GM19463 (cell line): ENCODE measurements around the gene MOGAT3.
A peak's percentile ranks its signal among the peaks of the same experiment; 100 is the strongest.

Experiments used
- ATAC-seq: cut with Tn5 transposase; IDR thresholded peaks from one replicate; pipeline ENCODE4 v1.9.1; 2021; ENCODE audit warnings: mild to moderate bottlenecking, moderate library complexity; ENCODE audit not compliant: unreplicated experiment

Gene MOGAT3

GRCh38 chr7:101234636-101235035, 33.8 kb upstream of the MOGAT3 start:
- ATAC-seq = no peak

- no peak for ATAC-seq
These were observed 33.2 kb upstream of the MOGAT3 start for GRCh38 chr7:101233907-101234547.

- ATAC-seq = no peak
These were observed 31.5 kb upstream of the MOGAT3 start for GRCh38 chr7:101232141-101232850.

GRCh38 chr7:101231644-101232043, 30.8 kb upstream of the MOGAT3 start:
- no peak for ATAC-seq

- no peak for ATAC-seq
These were observed 25.9 kb upstream of the MOGAT3 start for GRCh38 chr7:101226721-101227120.

GRCh38 chr7:101225650-101226049, 24.8 kb upstream of the MOGAT3 start:
- ATAC-seq = no peak

GRCh38 chr7:101223528-101223927, 22.7 kb upstream of the MOGAT3 start:
- ATAC-seq = no peak

GRCh38 chr7:101222275-101222830, 21.5 kb upstream of the MOGAT3 start:
- no peak for ATAC-seq

- ATAC-seq = no peak
These were observed 19.5 kb upstream of the MOGAT3 start for GRCh38 chr7:101220295-101220694.

- peak; percentile 13 for ATAC-seq
These were observed 17.6 kb upstream of the MOGAT3 start for GRCh38 chr7:101218236-101219125.

GRCh38 chr7:101217388-101218235, 16.8 kb upstream of the MOGAT3 start, which contains the start of the genes PLOD3 and ZNHIT1:
PLOD3 (minus strand) TSS chr7:101217581; CDS start chr7:101217274, 307 bp downstream.
ZNHIT1 (plus strand) TSS chr7:101218165; CDS start chr7:101218196, 31 bp downstream.
- peak; percentile 62 for ATAC-seq

- ATAC-seq = peak; percentile 23
These were observed 16.1 kb upstream of the MOGAT3 start for GRCh38 chr7:101216860-101217387.

- ATAC-seq = no peak
These were observed 15.4 kb upstream of the MOGAT3 start for GRCh38 chr7:101216001-101216859.

GRCh38 chr7:101212014-101212413, 11.2 kb upstream of the MOGAT3 start:
- no peak for ATAC-seq

- ATAC-seq = no peak
These were observed 10.7 kb upstream of the MOGAT3 start for GRCh38 chr7:101211501-101211900.

- ATAC-seq = no peak
These were observed 9.3 kb upstream of the MOGAT3 start for GRCh38 chr7:101210143-101210542.

GRCh38 chr7:101208794-101209193, 8.0 kb upstream of the MOGAT3 start:
- ATAC-seq = no peak

- ATAC-seq = no peak
These were observed 6.6 kb upstream of the MOGAT3 start for GRCh38 chr7:101207459-101207858.

- no peak for ATAC-seq
These were observed 5.8 kb upstream of the MOGAT3 start for GRCh38 chr7:101206665-101207042.
